Liver (tissue), 9 donors: ENCODE data around the gene C1QTNF1. TPM values are rescaled to one million over a fixed set of nuclear protein-coding genes. Genes with fewer than 3 reads are reported as not detected.

Experiments used
- DNase-seq: peaks from one replicate; pipeline ENCODE4 v3.0.0-alpha.2; 2017; ENCODE audit warnings: low spot score
- H3K27ac ChIP-seq, 2 donors: one replicate each; pipeline ENCODE4 v1.7.0; 2013; ENCODE audit warnings: inconsistent platforms in 2 of 2, low read length in 2 of 2, control low read depth in 1 of 2, low read depth in 1 of 2, mild to moderate bottlenecking in 1 of 2
- H3K27me3 ChIP-seq, 4 donors: one replicate each; pipeline versions ENCODE4 v1.6.1 to v1.7.0; 2013; ENCODE audit warnings: low read length in 3 of 4, inconsistent platforms in 1 of 4, mild to moderate bottlenecking in 1 of 4, moderate library complexity in 1 of 4; ENCODE audit not compliant: control insufficient read depth in 4 of 4, insufficient read depth in 4 of 4
- H3K36me3 ChIP-seq, 4 donors: one replicate each; pipeline versions ENCODE4 v1.6.1 to v1.7.0; 2013; ENCODE audit warnings: low read length in 3 of 4, mild to moderate bottlenecking in 3 of 4, low read depth in 1 of 4, moderate library complexity in 1 of 4; ENCODE audit not compliant: control insufficient read depth in 4 of 4, insufficient read depth in 3 of 4
- H3K4me1 ChIP-seq, 4 donors: one replicate each; pipeline versions ENCODE4 v1.6.1 to v1.7.0; 2013; ENCODE audit warnings: low read length in 3 of 4, mild to moderate bottlenecking in 3 of 4, moderate library complexity in 1 of 4; ENCODE audit not compliant: control insufficient read depth in 4 of 4, insufficient read depth in 4 of 4
- H3K4me3 ChIP-seq, 3 donors: one replicate each; pipeline versions ENCODE4 v1.6.1 to v1.7.0; 2013; ENCODE audit warnings: low read length in 3 of 3, control low read depth in 1 of 3, low read depth in 1 of 3, mild to moderate bottlenecking in 1 of 3
- H3K9ac ChIP-seq, 2 donors: one replicate each; pipeline ENCODE4 v1.7.0; 2013; ENCODE audit warnings: low read length in 2 of 2, mild to moderate bottlenecking in 2 of 2, moderate library complexity in 2 of 2, control low read depth in 1 of 2, low read depth in 1 of 2
- H3K9me3 ChIP-seq, 4 donors: one replicate each; pipeline versions ENCODE4 v1.6.1 to v1.7.0; 2013; ENCODE audit warnings: low read length in 3 of 4; ENCODE audit not compliant: control insufficient read depth in 4 of 4
- ATF3 ChIP-seq: IDR thresholded peaks from 2 replicates; pipeline ENCODE4 v1.6.1; 2016; ENCODE audit warnings: antibody characterized with exemption
- CTCF ChIP-seq: fragments of 150-350 bp; IDR thresholded peaks from 2 replicates; pipeline ENCODE4 v1.5.1; 2017; ENCODE audit warnings: improper control_type of control experiment, low read depth, low read length; ENCODE audit not compliant: missing input control
- EGR1 ChIP-seq, 2 donors: IDR thresholded peaks; 2 replicates each; pipeline ENCODE4 v1.6.1; 2016 to 2018; ENCODE audit warnings: antibody characterized with exemption in 2 of 2, low read depth in 2 of 2
- FOXA1 ChIP-seq: IDR thresholded peaks from 2 replicates; pipeline ENCODE4 v1.6.1; 2016; ENCODE audit warnings: antibody characterized with exemption
- FOXA2 ChIP-seq: IDR thresholded peaks from 2 replicates; pipeline ENCODE4 v1.6.1; 2016; ENCODE audit warnings: antibody characterized with exemption
- GABPA ChIP-seq, 2 donors: IDR thresholded peaks in 1 of 2; conservative IDR thresholded peaks in 1 of 2; 2 replicates each; pipeline ENCODE4 v1.6.1; 2016; ENCODE audit warnings: antibody characterized with exemption in 2 of 2, mild to moderate bottlenecking in 1 of 2, moderate library complexity in 1 of 2
- HNF4A ChIP-seq, 2 donors: conservative IDR thresholded peaks; 2 replicates each; pipeline ENCODE4 v1.6.1; 2016; ENCODE audit warnings: antibody characterized with exemption in 2 of 2, mild to moderate bottlenecking in 2 of 2
- JUND ChIP-seq, 2 donors: IDR thresholded peaks; 2 replicates each; pipeline ENCODE4 v1.6.1; 2016; ENCODE audit warnings: antibody characterized with exemption in 2 of 2
- MAX ChIP-seq: IDR thresholded peaks from 2 replicates; pipeline ENCODE4 v1.6.1; 2016; ENCODE audit warnings: antibody characterized with exemption
- NR2F2 ChIP-seq: IDR thresholded peaks from 2 replicates; pipeline ENCODE4 v1.6.1; 2016; ENCODE audit warnings: antibody characterized with exemption
- RAD21 ChIP-seq, 2 donors: IDR thresholded peaks; 2 replicates each; pipeline ENCODE4 v1.6.1; 2016; ENCODE audit warnings: antibody characterized with exemption in 2 of 2, mild to moderate bottlenecking in 2 of 2
- REST ChIP-seq: IDR thresholded peaks from 2 replicates; pipeline ENCODE4 v1.6.1; 2016; ENCODE audit warnings: antibody characterized with exemption, mild to moderate bottlenecking
- RXRA ChIP-seq, 2 donors: IDR thresholded peaks; 2 replicates each; pipeline ENCODE4 v1.6.1; 2017 to 2018; ENCODE audit warnings: antibody characterized with exemption in 2 of 2, mild to moderate bottlenecking in 1 of 2
- SP1 ChIP-seq: IDR thresholded peaks from 2 replicates; pipeline ENCODE4 v1.6.1; 2018; ENCODE audit warnings: antibody characterized with exemption, mild to moderate bottlenecking
- TAF1 ChIP-seq: conservative IDR thresholded peaks from 2 replicates; pipeline ENCODE4 v1.6.1; 2016; ENCODE audit warnings: antibody characterized with exemption, mild to moderate bottlenecking
- YY1 ChIP-seq: IDR thresholded peaks from 2 replicates; pipeline ENCODE4 v1.6.1; 2016; ENCODE audit warnings: antibody characterized with exemption, mild to moderate bottlenecking
- ZBTB33 ChIP-seq: IDR thresholded peaks from 2 replicates; pipeline ENCODE4 v1.6.1; 2016; ENCODE audit warnings: antibody characterized with exemption
- WGBS: extraction: QIAGEN DNeasy Blood & Tissue Kit; methylation state at CpG from one replicate; pipeline ENCODE4 v1.1.7; 2013; 5-methylcytosine and 5-hydroxymethylcytosine counted together
- polyA plus RNA-seq, 2 donors: library from polyadenylated mRNA; stranded (reverse) in 1 of 2; unstranded in 1 of 2; fragments of 200-250 nt in 1 of 2; fragments of >200 nt in 1 of 2; fragmentation: Nextera tagmentation in 1 of 2; extraction: Ambion mirVana in 1 of 2; gene quantifications; one replicate each; pipeline versions ENCODE4 v1.2.1 to v1.2.3, GENCODE V29; 2013 to 2015
- total RNA-seq, 2 donors: library from RNA; depleted of rRNA; stranded (reverse); fragments of >200 nt; gene quantifications; one replicate each; pipeline ENCODE4 v1.2.3, GENCODE V29; 2014
- donor health status: healthy.
- donor health status: healthy.
- donor health status: healthy.
- donor health status: healthy.
- donor health status: healthy.

C1QTNF1 gene
- total and polyA plus RNA-seq, 4 donors, result 0.56 to 54.6 (median 16.1) TPM

- Histone ChIP-seq H3K4me3 (no peak overlapping the region), H3K27ac (no peak overlapping the region), H3K9me3 (no peaks in the 10 kb centered on the region), H3K9ac (no peak overlapping the region), H3K27me3 (peaks cover 0 to 5% (median 2%) of the 10 kb centered on the region in 4 donors), H3K4me1 (no peaks in the 10 kb centered on the region), H3K36me3 (no peaks in the 10 kb centered on the region)
- DNase-seq, result no peak
- TF ChIP-seq RXRA (IDR thresholded peaks at IDR 0.05), result no peak
- no peak for TF ChIP-seq SP1
- TF ChIP-seq YY1, result no peak
- no peak for TF ChIP-seq MAX
- TF ChIP-seq FOXA1, result no peak
- no peak for TF ChIP-seq HNF4A (conservative IDR thresholded peaks at IDR 0.05)
- no peak for TF ChIP-seq EGR1 (IDR thresholded peaks at IDR 0.05; ENCODE audit: low read depth in 2 of 2)
- no peak for TF ChIP-seq NR2F2
- no peak for TF ChIP-seq FOXA2
- no peak for TF ChIP-seq ATF3
- WGBS, result 51% methylated on average over 16 of the region's 16 CpGs
These were observed 72.5 kb downstream of the C1QTNF1 start for GRCh38 chr17:79096477-79096876.

- Histone ChIP-seq H3K4me3 (no peak overlapping the region), H3K4me1 (no peaks in the 10 kb centered on the region), H3K9me3 (no peaks in the 10 kb centered on the region), H3K27ac (no peak overlapping the region), H3K36me3 (no peaks in the 10 kb centered on the region), H3K9ac (no peak overlapping the region), H3K27me3 (peaks cover 0 to 5% (median 2%) of the 10 kb centered on the region in 4 donors)
- no peak for DNase-seq
- WGBS, result 12% methylated on average over 52 of the region's 52 CpGs
- no peak for TF ChIP-seq HNF4A (conservative IDR thresholded peaks at IDR 0.05)
- no peak for TF ChIP-seq YY1
- TF ChIP-seq GABPA (IDR thresholded peaks at IDR 0.05 in 1 of 2, conservative IDR thresholded peaks at IDR 0.05 in 1 of 2), result no peak
- TF ChIP-seq RXRA (IDR thresholded peaks at IDR 0.05), result no peak
- no peak for TF ChIP-seq RAD21 (IDR thresholded peaks at IDR 0.05)
- no peak for TF ChIP-seq FOXA2
- no peak for TF ChIP-seq ATF3
- no peak for TF ChIP-seq REST
- TF ChIP-seq EGR1 (IDR thresholded peaks at IDR 0.05; ENCODE audit: low read depth in 2 of 2), result no peak
- no peak for TF ChIP-seq CTCF
- TF ChIP-seq FOXA1, result no peak
- no peak for TF ChIP-seq TAF1
- no peak for TF ChIP-seq NR2F2
- TF ChIP-seq SP1, result no peak
- TF ChIP-seq MAX, result no peak
- no peak for TF ChIP-seq ZBTB33
- no peak for TF ChIP-seq JUND (IDR thresholded peaks at IDR 0.05)
These were observed 73.5 kb downstream of the C1QTNF1 start for GRCh38 chr17:79097226-79098055.
